Immature natural killer cell (primary cell): Measurements from ENCODE around the gene FAM20A. TPM values are rescaled to one million over a fixed set of nuclear protein-coding genes. Genes with fewer than 3 reads are reported as not detected.
"Not testable (repeated sequence)": the region's sequence is repeated elsewhere in the genome, so short reads cannot be mapped to it uniquely, and the experiment has no call there.

ENCODE experiments used
- DNase-seq, 3 donors: peaks; one replicate each; pipeline ENCODE4 v3.0.0; 2022; ENCODE audit warnings: mixed read lengths in 1 of 3
- H3K27ac Mint-ChIP-seq, 6 donors: one replicate each; pipeline ENCODE4 v1.8.0; 2020; ENCODE audit warnings: mixed read lengths in 6 of 6, mild to moderate bottlenecking in 5 of 6, inconsistent platforms in 4 of 6, moderate library complexity in 3 of 6
- H3K27me3 Mint-ChIP-seq, 3 donors: one replicate each; pipeline ENCODE4 v1.8.0; 2020 to 2021; ENCODE audit warnings: low read depth in 3 of 3, mild to moderate bottlenecking in 3 of 3, mixed read lengths in 3 of 3, moderate library complexity in 3 of 3, inconsistent platforms in 1 of 3
- H3K36me3 Mint-ChIP-seq, 3 donors: one replicate each; pipeline ENCODE4 v1.8.0; 2020; ENCODE audit warnings: mixed read lengths in 3 of 3, inconsistent platforms in 2 of 3, mild to moderate bottlenecking in 2 of 3
- H3K4me1 Mint-ChIP-seq, 2 donors: one replicate each; pipeline ENCODE4 v1.8.0; 2020; ENCODE audit warnings: inconsistent platforms in 2 of 2, mild to moderate bottlenecking in 2 of 2, mixed read lengths in 2 of 2, moderate library complexity in 1 of 2
- H3K4me3 Mint-ChIP-seq, 5 donors: one replicate each; pipeline ENCODE4 v1.8.0; 2020; ENCODE audit warnings: mild to moderate bottlenecking in 5 of 5, mixed read lengths in 5 of 5, inconsistent platforms in 3 of 5, moderate library complexity in 3 of 5
- H3K9me3 Mint-ChIP-seq, 6 donors: one replicate each; pipeline ENCODE4 v1.8.0; 2020; ENCODE audit warnings: mild to moderate bottlenecking in 6 of 6, mixed read lengths in 6 of 6, inconsistent platforms in 4 of 6, moderate library complexity in 3 of 6
- polyA plus RNA-seq, 3 donors: library from polyadenylated mRNA; unstranded; fragments of 300-500 nt; fragmentation: Illumina TruSeq; gene quantifications; one replicate each; pipeline ENCODE4 v1.2.3, GENCODE V29; 2021

Gene FAM20A
- polyA plus RNA-seq, 3 donors from 2014 or later, result not detected

DNA sequence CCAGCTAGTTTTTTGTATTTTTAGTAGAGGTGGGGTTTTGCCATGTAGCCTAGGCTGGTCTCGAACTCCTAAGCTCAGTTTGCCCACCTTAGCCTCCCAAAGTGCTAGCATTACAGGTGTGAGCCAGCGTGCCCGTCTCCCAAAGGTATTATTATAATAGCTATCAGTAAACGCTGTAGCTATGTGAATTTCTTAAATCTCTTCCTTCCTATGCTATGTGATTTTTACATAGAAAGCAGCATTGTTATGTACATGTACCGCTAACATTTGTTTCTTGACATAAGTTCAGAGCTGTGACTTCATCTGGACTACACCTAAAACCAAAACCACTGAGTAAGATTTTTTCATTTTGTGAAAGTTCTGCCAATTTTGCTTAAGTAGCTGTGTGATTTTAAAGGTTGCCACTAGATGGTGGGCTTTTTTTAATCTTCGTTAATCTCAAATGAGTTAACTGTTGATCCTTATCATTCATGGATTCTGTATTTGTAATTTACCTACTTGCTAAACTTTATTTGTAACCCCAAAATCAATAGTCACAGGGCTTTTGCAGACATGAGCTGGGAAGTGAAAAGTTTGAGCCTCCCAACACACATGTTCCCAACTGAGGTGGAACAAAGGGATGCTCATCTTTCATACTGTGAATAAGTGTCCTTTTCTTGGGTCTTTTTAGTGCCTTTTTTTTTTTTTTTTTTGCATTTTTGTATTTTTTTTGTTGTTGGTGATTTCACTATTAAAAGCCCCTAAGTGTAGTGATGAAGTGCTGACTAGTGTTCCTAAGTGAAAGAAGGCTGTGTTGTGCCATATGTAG is 67.1 kb downstream of the FAM20A start:
- Mint-ChIP-seq H3K27ac (peak overlapping the region; percentile 42 to 81 (median 76)), H3K4me1 (peaks cover 12 to 27% of the 10 kb centered on the region in 2 donors), H3K36me3 (peaks cover 0 to 44% (median 27%) of the 10 kb centered on the region in 3 donors), H3K27me3 (no peaks in the 10 kb centered on the region), H3K9me3 (no peaks in the 10 kb centered on the region), H3K4me3 (no peak overlapping the region)
- DNase-seq, result peak in 1 of 3 donors; percentile 14

DNA sequence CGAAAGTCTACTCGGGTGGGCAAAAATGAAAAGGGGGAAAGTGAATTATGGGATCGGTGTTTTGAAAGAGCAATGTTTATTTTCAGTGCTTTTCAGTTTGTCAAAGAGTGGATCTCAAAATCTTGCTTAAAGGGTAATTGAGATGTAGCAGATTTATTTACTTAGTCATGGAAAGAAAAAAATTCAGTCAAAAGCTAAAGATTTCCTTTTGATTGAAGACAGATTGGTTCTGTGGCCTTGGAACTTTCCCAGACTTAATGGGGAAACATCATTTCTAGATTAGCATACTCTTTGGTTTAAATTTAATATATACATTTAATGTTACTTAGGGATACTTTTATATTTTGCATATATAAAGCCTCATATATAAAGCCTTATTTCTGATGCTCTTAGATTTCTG is 68.3 kb downstream of the FAM20A start:
- no peaks in the 10 kb centered on the region for H3K27me3 Mint-ChIP-seq
- peaks cover 0 to 57% (median 34%) of the 10 kb centered on the region in 3 donors for H3K36me3 Mint-ChIP-seq
- H3K4me1 Mint-ChIP-seq, result peaks cover 15 to 36% of the 10 kb centered on the region in 2 donors
- H3K27ac Mint-ChIP-seq, result peak overlapping the region in 3 of 6 donors; percentile 27 to 57 (median 30)
- DNase-seq, result no peak
- H3K9me3 Mint-ChIP-seq, result no peaks in the 10 kb centered on the region
- H3K4me3 Mint-ChIP-seq, result no peak overlapping the region

DNA sequence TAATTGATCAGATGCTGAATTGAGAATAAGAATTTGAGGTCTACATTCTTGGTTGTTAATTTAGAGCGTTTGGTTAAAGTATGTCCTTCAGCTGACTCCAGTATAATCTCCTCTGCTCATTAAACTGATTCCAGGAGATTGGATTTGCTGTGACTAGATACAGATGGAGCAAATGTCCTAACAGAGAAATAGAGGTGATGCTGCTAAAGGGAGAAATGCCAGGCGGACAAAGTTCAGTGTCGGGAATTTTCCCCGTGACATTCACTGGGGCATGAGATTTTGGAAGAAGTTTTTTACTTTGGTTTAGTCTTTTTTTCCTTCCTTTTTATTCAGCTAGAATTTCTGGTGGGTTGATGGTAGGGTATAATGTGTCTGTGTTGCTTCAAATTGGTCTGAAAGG is 69.9 kb downstream of the FAM20A start:
- peak overlapping the region in 4 of 6 donors; percentile 5 to 47 (median 34) for H3K27ac Mint-ChIP-seq
- H3K27me3 Mint-ChIP-seq, result no peaks in the 10 kb centered on the region
- H3K36me3 Mint-ChIP-seq, result peaks cover 11 to 69% (median 47%) of the 10 kb centered on the region in 3 donors

DNA sequence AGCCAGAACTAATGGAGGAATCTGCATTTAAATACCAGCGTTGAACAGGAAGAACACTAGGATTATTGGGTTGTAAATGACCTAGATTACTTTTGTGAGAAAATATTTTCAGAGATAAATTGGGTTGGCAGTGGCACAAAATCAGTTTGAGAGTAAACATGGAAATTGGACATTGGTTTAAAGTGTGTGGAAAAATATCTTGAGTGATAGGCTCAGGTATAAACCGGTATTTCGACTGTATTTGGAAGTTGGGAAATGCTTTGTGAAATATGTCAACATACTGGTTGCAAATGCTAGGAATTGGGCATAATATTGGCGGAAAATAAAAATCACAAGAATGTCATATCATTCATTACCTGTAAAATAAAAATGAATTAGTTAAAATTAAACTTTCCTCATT is 73.9 kb downstream of the FAM20A start:
- peak overlapping the region; percentile 47 to 83 (median 70) for H3K27ac Mint-ChIP-seq
- H3K36me3 Mint-ChIP-seq, result peaks cover 28 to 89% (median 51%) of the 10 kb centered on the region in 3 donors
- no peak for DNase-seq
- H3K4me1 Mint-ChIP-seq, result peaks cover 26 to 70% of the 10 kb centered on the region in 2 donors
- no peaks in the 10 kb centered on the region for H3K9me3 Mint-ChIP-seq
- H3K27me3 Mint-ChIP-seq, result no peaks in the 10 kb centered on the region
- H3K4me3 Mint-ChIP-seq, result no peak overlapping the region

More for the DNA sequence above, 69.9 kb downstream of the FAM20A start:
- H3K9me3 Mint-ChIP-seq, result no peaks in the 10 kb centered on the region
- H3K4me1 Mint-ChIP-seq, result peaks cover 27 to 52% of the 10 kb centered on the region in 2 donors
- DNase-seq, result no peak
- H3K4me3 Mint-ChIP-seq, result no peak overlapping the region

DNA sequence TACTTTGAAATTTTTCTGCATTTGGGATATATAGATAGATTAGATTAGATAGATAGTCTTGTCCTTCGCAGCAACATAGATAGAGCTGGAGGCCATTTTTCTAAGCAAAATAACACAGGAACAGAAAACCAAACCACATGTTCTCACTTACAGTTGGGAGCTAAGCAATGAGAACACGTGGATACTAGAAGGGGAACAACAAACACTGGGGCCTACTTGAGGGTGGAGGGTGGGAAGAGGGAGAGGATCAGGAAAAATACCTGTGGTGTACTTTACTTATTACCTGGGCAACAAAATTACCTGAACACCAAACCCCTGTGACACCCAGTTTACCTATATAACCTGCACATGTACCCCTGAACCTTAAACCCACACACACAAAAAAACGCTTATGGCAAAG is 74.6 kb downstream of the FAM20A start:
- DNase-seq, result no peak
- Mint-ChIP-seq H3K4me3 (no peak overlapping the region), H3K27me3 (no peaks in the 10 kb centered on the region), H3K4me1 (peaks cover 29 to 78% of the 10 kb centered on the region in 2 donors), H3K27ac (peak overlapping the region; percentile 67 to 85 (median 78)), H3K9me3 (no peaks in the 10 kb centered on the region), H3K36me3 (peaks cover 28 to 87% (median 51%) of the 10 kb centered on the region in 3 donors)

DNA sequence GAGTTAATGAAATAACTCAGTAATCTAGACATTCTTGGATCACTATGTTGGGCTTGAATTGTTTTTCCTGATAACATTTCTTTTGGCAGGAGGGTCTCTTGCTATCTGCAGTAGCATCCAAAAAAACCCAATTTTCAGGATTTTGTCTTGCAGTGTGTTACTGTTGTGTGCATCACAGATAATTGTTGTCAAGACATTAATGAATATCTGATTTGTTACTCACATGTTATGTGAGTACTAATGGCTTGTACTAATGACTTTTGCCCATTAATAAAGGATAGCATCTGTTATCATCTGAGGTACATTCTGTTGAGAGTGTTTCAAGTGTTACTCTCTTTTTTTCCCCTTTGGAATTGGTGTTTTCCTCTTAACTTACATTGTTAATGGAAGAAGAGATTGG is 78.9 kb downstream of the FAM20A start:
- H3K27ac Mint-ChIP-seq, result peak overlapping the region in 5 of 6 donors; percentile 24 to 78 (median 72)
- no peak for DNase-seq
- no peaks in the 10 kb centered on the region for H3K27me3 Mint-ChIP-seq
- H3K4me3 Mint-ChIP-seq, result no peak overlapping the region
- H3K36me3 Mint-ChIP-seq, result peaks cover 21 to 62% (median 32%) of the 10 kb centered on the region in 3 donors
- no peaks in the 10 kb centered on the region for H3K9me3 Mint-ChIP-seq
- peaks cover 43 to 91% of the 10 kb centered on the region in 2 donors for H3K4me1 Mint-ChIP-seq

DNA sequence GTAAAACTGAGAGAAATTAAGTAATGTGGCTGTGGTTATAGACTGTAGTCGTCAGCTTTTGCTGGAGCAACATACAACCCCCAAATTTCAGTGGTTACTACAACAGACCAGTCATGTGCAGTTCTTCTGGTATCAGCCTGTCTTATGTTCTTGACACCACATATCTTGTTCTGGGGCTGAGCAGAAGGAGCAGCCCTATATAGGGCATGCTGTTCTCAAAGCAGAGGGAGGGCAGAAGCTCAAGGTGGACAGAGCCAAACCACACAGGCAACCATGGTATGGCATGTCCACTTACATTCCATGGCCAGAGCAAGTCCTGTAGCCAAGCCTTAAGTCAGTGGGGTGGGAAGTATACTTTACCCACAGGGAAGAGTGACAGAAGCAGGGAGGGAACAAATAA is 81.3 kb downstream of the FAM20A start:
- Mint-ChIP-seq H3K36me3 (peaks cover 18 to 56% (median 22%) of the 10 kb centered on the region in 3 donors), H3K4me1 (peaks cover 38 to 91% of the 10 kb centered on the region in 2 donors), H3K27ac (peak overlapping the region; percentile 68 to 92 (median 80)), H3K4me3 (no peak overlapping the region), H3K9me3 (no peaks in the 10 kb centered on the region), H3K27me3 (no peaks in the 10 kb centered on the region)
- no peak for DNase-seq

DNA sequence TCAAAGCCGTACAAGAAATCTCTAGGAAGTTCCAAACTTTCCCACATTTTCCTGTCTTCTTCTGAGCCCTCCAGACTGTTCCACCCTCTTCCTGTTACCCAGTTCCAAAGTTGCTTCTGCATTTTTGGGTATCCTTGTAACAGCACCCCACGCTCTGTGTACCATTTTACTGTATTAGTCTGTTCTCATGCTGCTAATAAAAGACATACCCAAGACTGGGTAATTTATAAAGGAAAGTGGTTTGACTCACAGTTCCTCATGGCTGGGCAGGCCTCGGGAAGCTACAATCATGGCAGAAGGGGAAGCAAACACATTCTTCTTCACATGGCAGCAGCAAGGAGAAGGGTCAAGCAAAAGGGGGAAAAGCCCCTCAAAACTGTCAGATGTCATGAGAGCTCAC is 82.1 kb downstream of the FAM20A start:
- not testable (repeated sequence) for H3K27me3 Mint-ChIP-seq, H3K4me3 Mint-ChIP-seq, DNase-seq, H3K9me3 Mint-ChIP-seq
- Mint-ChIP-seq H3K36me3 (peaks cover 15 to 48% (median 18%) of the 10 kb centered on the region in 3 donors), H3K4me1 (peaks cover 47 to 91% of the 10 kb centered on the region in 2 donors), H3K27ac (peak overlapping the region; percentile 45 to 92 (median 72))

DNA sequence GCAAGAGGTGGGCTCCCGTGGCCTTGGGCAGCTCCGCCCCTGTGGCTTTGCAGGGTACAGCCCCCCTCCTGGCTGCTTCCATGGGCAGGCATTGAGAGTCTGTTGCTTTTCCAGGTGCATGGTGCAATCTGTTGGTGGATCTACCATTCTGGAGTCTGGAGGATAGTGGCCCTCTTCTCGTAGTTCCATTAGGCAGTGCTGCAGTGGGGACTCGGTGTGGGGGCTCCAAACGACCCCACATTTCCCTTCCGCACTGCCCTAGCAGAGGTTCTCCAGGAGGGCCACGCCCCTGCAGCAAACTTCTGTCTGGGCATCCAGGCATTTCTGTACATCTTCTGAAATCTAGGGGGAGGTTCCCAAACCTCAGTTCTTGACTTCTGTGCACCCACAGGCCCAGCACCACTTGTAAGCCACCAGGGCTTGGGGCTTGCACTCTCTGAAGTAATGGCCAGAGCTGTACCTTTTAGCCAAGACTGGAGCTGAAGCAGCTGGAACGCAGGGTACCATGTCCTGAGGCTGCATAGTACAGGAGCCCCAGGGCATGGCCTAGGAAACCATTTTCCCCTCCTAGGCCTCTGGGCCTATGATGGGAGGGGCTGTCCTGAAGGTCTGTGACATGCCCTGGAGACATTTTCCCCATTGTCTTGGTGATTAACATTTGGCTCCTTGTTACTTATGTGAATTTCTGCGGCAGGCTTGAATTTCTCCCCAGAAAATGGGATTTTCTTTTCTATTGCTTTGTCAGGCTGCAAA is 82.9 kb downstream of the FAM20A start:
- H3K27ac Mint-ChIP-seq, result peak overlapping the region in 5 of 6 donors; percentile 59 to 92 (median 75)
- H3K4me1 Mint-ChIP-seq, result peaks cover 55 to 92% of the 10 kb centered on the region in 2 donors
- H3K4me3 Mint-ChIP-seq, result no peak overlapping the region
- DNase-seq, result no peak
- peaks cover 0 to 8% (median 7%) of the 10 kb centered on the region in 3 donors for H3K27me3 Mint-ChIP-seq
- peaks cover 12 to 41% (median 15%) of the 10 kb centered on the region in 3 donors for H3K36me3 Mint-ChIP-seq
- H3K9me3 Mint-ChIP-seq, result no peaks in the 10 kb centered on the region

DNA sequence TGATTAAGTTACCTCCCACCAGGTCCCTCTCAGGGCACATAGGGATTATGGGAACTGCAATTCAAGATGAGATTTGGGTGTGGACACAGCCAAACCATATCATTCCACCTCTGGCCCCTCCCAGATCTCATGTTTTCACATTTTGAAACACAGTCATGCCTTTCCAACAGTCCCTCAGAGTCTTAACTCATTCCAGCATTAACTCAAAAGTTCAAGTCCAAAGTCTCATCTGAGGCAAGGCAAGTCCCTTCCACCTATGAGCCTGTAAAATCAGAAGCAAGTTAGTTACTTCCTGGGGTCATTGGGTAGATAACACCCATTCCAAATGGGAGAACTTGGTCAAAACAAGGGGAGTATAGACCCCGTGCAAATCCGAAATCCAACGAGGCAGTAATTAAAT is 83.6 kb downstream of the FAM20A start:
- not testable (repeated sequence) for H3K4me3 Mint-ChIP-seq, DNase-seq, H3K9me3 Mint-ChIP-seq
- Mint-ChIP-seq H3K27ac (peak overlapping the region in 5 of 6 donors; percentile 9 to 58 (median 22)), H3K27me3 (peaks cover 4 to 14% (median 13%) of the 10 kb centered on the region in 3 donors), H3K4me1 (peaks cover 59 to 90% of the 10 kb centered on the region in 2 donors), H3K36me3 (peaks cover 10 to 35% (median 12%) of the 10 kb centered on the region in 3 donors)

DNA sequence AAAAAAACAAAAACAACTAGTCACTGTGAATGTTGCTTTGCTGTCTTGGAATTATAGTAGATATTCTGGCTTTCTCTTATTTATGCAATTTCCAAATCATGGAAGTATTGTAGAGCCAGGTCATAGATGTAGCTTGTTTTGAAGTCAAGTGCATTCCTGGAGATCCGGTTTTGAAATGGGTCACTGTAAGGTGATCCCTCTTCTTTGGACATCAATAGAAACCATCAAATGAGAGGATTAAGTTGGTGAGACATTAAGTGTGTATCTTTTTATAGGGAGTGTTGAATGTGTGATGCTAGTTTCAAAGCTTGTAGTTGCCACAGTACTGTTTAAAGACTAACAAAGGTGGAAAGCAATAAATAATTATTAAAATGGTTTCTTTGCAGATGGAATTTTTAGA is 84.4 kb downstream of the FAM20A start:
- Mint-ChIP-seq H3K4me1 (peaks cover 58 to 81% of the 10 kb centered on the region in 2 donors), H3K9me3 (peaks cover 0 to 2% (median 0%) of the 10 kb centered on the region in 6 donors), H3K27ac (peak overlapping the region in 5 of 6 donors; percentile 22 to 64 (median 39)), H3K4me3 (no peak overlapping the region), H3K27me3 (peaks cover 11 to 21% (median 21%) of the 10 kb centered on the region in 3 donors), H3K36me3 (peaks cover 10 to 32% (median 12%) of the 10 kb centered on the region in 3 donors)
- DNase-seq, result no peak

DNA sequence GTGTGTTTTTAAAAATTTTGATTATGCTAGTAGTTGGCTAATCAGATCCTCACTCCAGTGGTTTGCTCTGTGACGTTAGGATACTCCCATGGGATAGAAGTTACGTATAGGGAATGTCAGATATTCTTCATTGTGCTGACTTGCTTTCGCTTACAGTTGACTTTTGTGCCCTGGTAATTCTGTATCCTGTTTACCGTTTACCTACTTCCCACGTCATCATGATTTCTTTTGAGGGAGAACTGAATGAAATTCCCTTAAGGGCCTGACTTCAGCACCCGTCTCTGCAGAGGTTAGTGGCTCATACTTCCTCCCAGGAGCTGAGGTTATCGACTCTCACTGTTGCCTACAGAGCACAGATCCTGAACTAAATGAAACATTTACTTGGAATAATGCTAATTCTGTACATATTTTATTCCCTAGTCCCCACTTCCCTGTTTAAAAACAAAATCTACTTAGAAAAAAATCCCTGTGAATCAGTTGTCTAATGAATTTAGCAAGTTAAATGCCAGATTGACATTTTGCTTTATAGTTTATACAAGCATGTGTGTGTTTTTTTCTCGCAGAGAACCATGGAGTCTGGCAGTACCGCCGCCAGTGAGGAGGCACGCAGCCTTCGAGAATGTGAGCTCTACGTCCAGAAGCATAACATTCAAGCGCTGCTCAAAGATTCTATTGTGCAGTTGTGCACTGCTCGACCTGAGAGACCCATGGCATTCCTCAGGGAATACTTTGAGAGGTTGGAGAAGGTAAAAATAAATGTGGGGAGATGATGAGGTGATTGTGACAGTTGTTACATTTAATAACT is 86.1 kb downstream of the FAM20A start:
- H3K4me1 Mint-ChIP-seq, result peaks cover 67 to 84% of the 10 kb centered on the region in 2 donors
- H3K27me3 Mint-ChIP-seq, result peaks cover 14 to 29% (median 26%) of the 10 kb centered on the region in 3 donors
- DNase-seq, result no peak
- peak overlapping the region; percentile 40 to 100 (median 99) for H3K4me3 Mint-ChIP-seq
- H3K36me3 Mint-ChIP-seq, result peaks cover 10 to 30% (median 12%) of the 10 kb centered on the region in 3 donors
- H3K9me3 Mint-ChIP-seq, result peaks cover 0 to 2% (median 0%) of the 10 kb centered on the region in 6 donors
- H3K27ac Mint-ChIP-seq, result peak overlapping the region; percentile 21 to 100 (median 98)

DNA sequence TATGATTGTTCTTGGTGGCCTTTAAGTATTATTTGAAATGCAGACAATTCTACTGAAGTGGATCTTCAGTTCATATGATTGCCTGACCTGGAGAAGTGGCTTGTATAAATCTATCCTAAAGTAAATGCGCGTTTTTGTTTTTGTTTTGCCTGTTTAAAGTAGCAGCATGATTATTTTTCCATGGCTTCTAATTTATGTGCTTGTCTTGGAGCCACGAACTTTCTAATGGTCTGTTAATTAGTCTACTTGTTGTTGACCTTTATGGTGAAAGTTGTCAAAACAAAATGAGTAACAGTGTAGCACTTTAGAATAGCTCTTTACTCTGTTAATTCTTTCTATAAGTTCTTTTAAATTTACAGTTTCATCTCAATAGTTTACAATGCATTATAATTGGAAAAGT is 87.2 kb downstream of the FAM20A start:
- Mint-ChIP-seq H3K9me3 (peaks cover 0 to 2% (median 0%) of the 10 kb centered on the region in 6 donors), H3K4me3 (peak overlapping the region; percentile 96 to 100 (median 99)), H3K27me3 (peaks cover 18 to 32% (median 28%) of the 10 kb centered on the region in 3 donors)

More for the DNA sequence above, 87.2 kb downstream of the FAM20A start:
- Mint-ChIP-seq H3K4me1 (peaks cover 68 to 84% of the 10 kb centered on the region in 2 donors), H3K27ac (peak overlapping the region; percentile 97 to 100 (median 100)), H3K36me3 (peaks cover 8 to 22% (median 12%) of the 10 kb centered on the region in 3 donors)
- no peak for DNase-seq
